Superior temporal gyrus (tissue), 1 donor: ENCODE measurements around the gene CD248.
"Not testable (repeated sequence)": the region's sequence is repeated elsewhere in the genome, so short reads cannot be mapped to it uniquely, and the experiment has no call there.

Experiments used
- DNase-seq: peaks from one replicate; pipeline ENCODE4 v3.0.0-alpha.2; 2016; ENCODE audit errors: extremely low spot score

Gene CD248

GRCh38 chr11:66314186-66314501, 2.7 kb downstream of the CD248 start:
- no peak for DNase-seq

GRCh38 chr11:66313321-66314185, 3.3 kb downstream of the CD248 start:
- DNase-seq = no peak

- DNase-seq = peak; percentile 81
Observed at GRCh38 chr11:66312549-66313320, 4.1 kb downstream of the CD248 start.

- DNase-seq = peak; percentile 85
Observed at GRCh38 chr11:66311965-66312548, 4.8 kb downstream of the CD248 start.

GRCh38 chr11:66311470-66311964, 5.3 kb downstream of the CD248 start:
- DNase-seq = no peak

GRCh38 chr11:66310803-66311440, 5.9 kb downstream of the CD248 start:
- DNase-seq = not testable (repeated sequence)

- no peak for DNase-seq
Observed at GRCh38 chr11:66310324-66310723, 6.5 kb downstream of the CD248 start.

- no peak for DNase-seq
Observed at GRCh38 chr11:66309475-66309874, 7.4 kb downstream of the CD248 start.

- no peak for DNase-seq
Observed at GRCh38 chr11:66302656-66303055, 14.2 kb downstream of the CD248 start.

GRCh38 chr11:66299186-66299585, 17.7 kb downstream of the CD248 start:
- no peak for DNase-seq

- no peak for DNase-seq
Observed at GRCh38 chr11:66297610-66298009, 19.2 kb downstream of the CD248 start.

GRCh38 chr11:66294626-66295620, 21.9 kb downstream of the CD248 start:
- DNase-seq = no peak

GRCh38 chr11:66293777-66294625, 22.8 kb downstream of the CD248 start:
- DNase-seq = no peak

GRCh38 chr11:66293352-66293751, 23.5 kb downstream of the CD248 start:
- DNase-seq = no peak

- no peak for DNase-seq
Observed at GRCh38 chr11:66292543-66293332, 24.1 kb downstream of the CD248 start.

GRCh38 chr11:66291706-66292542, 24.9 kb downstream of the CD248 start, which contains the start of gene TMEM151A:
TSS of gene TMEM151A (plus strand) at chr11:66291894. CDS start at chr11:66292014, 120 bp downstream.
- no peak for DNase-seq

- no peak for DNase-seq
Observed at GRCh38 chr11:66291303-66291705, 25.5 kb downstream of the CD248 start.

GRCh38 chr11:66290330-66290621, 26.6 kb downstream of the CD248 start:
- DNase-seq = no peak
